Measurements from ENCODE around the gene UNC119.

GRCh38 chr17:28519236-28519635 is 33.2 kb downstream of the UNC119 start:
- TF ChIP-seq, protein P1, sequence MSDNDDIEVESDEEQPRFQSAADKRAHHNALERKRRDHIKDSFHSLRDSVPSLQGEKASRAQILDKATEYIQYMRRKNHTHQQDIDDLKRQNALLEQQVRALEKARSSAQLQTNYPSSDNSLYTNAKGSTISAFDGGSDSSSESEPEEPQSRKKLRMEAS (IDR thresholded peaks at IDR 0.05) = no peak
- no peak for TF ChIP-seq RAD21 (IDR thresholded peaks at IDR 0.05)
- no peak for TF ChIP-seq CTCF (IDR thresholded peaks at IDR 0.05; ENCODE audit: low read depth, low read length, missing input control)
- TF ChIP-seq, protein P2, sequence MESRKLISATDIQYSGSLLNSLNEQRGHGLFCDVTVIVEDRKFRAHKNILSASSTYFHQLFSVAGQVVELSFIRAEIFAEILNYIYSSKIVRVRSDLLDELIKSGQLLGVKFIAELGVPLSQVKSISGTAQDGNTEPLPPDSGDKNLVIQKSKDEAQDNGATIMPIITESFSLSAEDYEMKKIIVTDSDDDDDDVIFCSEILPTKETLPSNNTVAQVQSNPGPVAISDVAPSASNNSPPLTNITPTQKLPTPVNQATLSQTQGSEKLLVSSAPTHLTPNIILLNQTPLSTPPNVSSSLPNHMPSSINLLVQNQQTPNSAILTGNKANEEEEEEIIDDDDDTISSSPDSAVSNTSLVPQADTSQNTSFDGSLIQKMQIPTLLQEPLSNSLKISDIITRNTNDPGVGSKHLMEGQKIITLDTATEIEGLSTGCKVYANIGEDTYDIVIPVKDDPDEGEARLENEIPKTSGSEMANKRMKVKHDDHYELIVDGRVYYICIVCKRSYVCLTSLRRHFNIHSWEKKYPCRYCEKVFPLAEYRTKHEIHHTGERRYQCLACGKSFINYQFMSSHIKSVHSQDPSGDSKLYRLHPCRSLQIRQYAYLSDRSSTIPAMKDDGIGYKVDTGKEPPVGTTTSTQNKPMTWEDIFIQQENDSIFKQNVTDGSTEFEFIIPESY (IDR thresholded peaks at IDR 0.05) = no peak
- no peak for TF ChIP-seq GABPA (IDR thresholded peaks at IDR 0.05 in 1 of 2, conservative IDR thresholded peaks at IDR 0.05 in 1 of 2)
- TF ChIP-seq YY1 (IDR thresholded peaks at IDR 0.05) = no peak
- no peak for TF ChIP-seq NR2F2 (IDR thresholded peaks at IDR 0.05)
- no peak for TF ChIP-seq RXRA (IDR thresholded peaks at IDR 0.05)
